Stimulated activated CD8-positive, alpha-beta memory T cell treated with anti-CD3 and anti-CD28 coated beads, Interleukin-15, amount 100 ng/mL, for 48 hours (primary cell): ENCODE results near the gene UQCRHL.

Source experiments
- DNase-seq, 2 donors: peaks; one replicate each; pipeline ENCODE4 v3.0.0-alpha.2; 2020; ENCODE audit warnings: low read depth in 2 of 2

UQCRHL gene

GRCh38 chr1:15797614-15798390, 9.6 kb downstream of the UQCRHL start:
- no peak for DNase-seq

- no peak for DNase-seq
Observed at GRCh38 chr1:15796086-15796462, 11.4 kb downstream of the UQCRHL start.

GRCh38 chr1:15788624-15789301, 18.7 kb downstream of the UQCRHL start:
- DNase-seq: no peak

GRCh38 chr1:15786581-15786980, 20.9 kb downstream of the UQCRHL start:
- no peak for DNase-seq

GRCh38 chr1:15785683-15786082, 21.8 kb downstream of the UQCRHL start:
- no peak for DNase-seq

GRCh38 chr1:15777909-15778707, 29.3 kb downstream of the UQCRHL start:
- DNase-seq: no peak

GRCh38 chr1:15775706-15776105, 31.7 kb downstream of the UQCRHL start:
- DNase-seq: no peak

GRCh38 chr1:15771836-15772515, 35.5 kb downstream of the UQCRHL start:
- no peak for DNase-seq

- DNase-seq: no peak
Observed at GRCh38 chr1:15770313-15770962, 37.0 kb downstream of the UQCRHL start.

- no peak for DNase-seq
Observed at GRCh38 chr1:15768388-15768787, 39.1 kb downstream of the UQCRHL start.

GRCh38 chr1:15767941-15768340, 39.5 kb downstream of the UQCRHL start:
- no peak for DNase-seq

GRCh38 chr1:15765495-15766194, 41.8 kb downstream of the UQCRHL start:
- DNase-seq: no peak

- no peak for DNase-seq
Observed at GRCh38 chr1:15764890-15765289, 42.6 kb downstream of the UQCRHL start.

- no peak for DNase-seq
Observed at GRCh38 chr1:15764269-15764764, 43.1 kb downstream of the UQCRHL start.

GRCh38 chr1:15762546-15762945, 44.9 kb downstream of the UQCRHL start:
- no peak for DNase-seq

- no peak for DNase-seq
Observed at GRCh38 chr1:15761366-15762128, 45.9 kb downstream of the UQCRHL start.

- DNase-seq: no peak
Observed at GRCh38 chr1:15760520-15761211, 46.8 kb downstream of the UQCRHL start.

GRCh38 chr1:15758953-15759661, 48.3 kb downstream of the UQCRHL start:
- no peak for DNase-seq
